ENCODE measurements around the gene VPS35L.

DNA sequence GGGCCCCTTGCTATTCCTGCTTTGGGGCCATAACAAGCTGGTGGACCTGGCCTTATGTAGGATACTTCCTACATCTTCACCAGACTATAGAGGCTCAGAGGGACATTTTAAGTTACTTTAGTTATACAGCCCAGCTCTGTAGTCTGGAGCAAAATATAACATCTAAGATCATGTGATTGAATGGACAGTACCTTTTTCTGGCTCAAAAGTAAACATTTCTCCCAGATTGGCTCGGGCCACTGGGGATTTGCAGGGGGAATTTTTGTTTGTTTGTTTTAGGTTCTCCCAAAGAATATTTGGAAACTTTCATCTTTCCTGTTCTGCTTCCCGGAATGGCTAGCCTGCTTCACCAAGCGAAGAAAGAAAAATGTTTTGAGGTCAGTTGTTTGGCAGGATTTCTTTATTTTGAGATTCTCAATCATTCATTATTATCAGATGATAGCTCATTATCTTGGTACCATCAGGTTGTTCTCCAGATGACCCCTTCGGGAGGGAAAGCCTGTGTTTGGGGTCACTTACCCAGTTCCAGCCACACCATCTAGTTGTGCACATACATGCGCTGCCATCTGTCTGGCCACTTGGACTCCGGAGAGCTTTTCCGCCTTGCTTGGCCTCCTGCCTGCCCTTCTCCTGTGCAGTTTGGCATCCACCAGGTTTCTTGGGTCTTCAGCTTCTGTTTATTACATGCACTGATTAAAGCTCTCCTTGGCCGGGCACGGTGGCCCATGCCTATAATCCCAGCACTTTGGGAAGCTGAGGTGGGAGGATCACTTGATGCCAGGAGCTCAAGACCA is 179.8 kb downstream of the VPS35L start:
- TF ChIP-seq, protein P1, sequence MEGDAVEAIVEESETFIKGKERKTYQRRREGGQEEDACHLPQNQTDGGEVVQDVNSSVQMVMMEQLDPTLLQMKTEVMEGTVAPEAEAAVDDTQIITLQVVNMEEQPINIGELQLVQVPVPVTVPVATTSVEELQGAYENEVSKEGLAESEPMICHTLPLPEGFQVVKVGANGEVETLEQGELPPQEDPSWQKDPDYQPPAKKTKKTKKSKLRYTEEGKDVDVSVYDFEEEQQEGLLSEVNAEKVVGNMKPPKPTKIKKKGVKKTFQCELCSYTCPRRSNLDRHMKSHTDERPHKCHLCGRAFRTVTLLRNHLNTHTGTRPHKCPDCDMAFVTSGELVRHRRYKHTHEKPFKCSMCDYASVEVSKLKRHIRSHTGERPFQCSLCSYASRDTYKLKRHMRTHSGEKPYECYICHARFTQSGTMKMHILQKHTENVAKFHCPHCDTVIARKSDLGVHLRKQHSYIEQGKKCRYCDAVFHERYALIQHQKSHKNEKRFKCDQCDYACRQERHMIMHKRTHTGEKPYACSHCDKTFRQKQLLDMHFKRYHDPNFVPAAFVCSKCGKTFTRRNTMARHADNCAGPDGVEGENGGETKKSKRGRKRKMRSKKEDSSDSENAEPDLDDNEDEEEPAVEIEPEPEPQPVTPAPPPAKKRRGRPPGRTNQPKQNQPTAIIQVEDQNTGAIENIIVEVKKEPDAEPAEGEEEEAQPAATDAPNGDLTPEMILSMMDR (IDR thresholded peaks at IDR 0.05) = no peak
- no peak for TF ChIP-seq POLR2A (IDR thresholded peaks at IDR 0.05)

Measured in stomach (tissue), 4 donors.